IMR-90 (cell line): Measurements from ENCODE around the gene ZNF836.

Experiments used
- MXI1 ChIP-seq: IDR thresholded peaks from 2 replicates; pipeline ENCODE4 v1.6.1; 2012; ENCODE audit warnings: low read depth, mild to moderate bottlenecking, low read length, moderate library complexity, borderline replicate concordance
- POLR2A ChIP-seq: IDR thresholded peaks from 2 replicates; pipeline ENCODE4 v1.6.1; 2012; ENCODE audit warnings: mild to moderate bottlenecking, low read depth, low read length
- RAD21 ChIP-seq: IDR thresholded peaks from 2 replicates; pipeline ENCODE4 v1.6.1; 2012; ENCODE audit warnings: low read length, improper control_type of control experiment
- TF ChIP-seq, protein P1 (sequence below): conservative IDR thresholded peaks from 2 replicates; pipeline ENCODE4 v1.5.1; 2012; ENCODE audit warnings: mild to moderate bottlenecking, low read depth, low read length, improper control_type of control experiment

DNA sequence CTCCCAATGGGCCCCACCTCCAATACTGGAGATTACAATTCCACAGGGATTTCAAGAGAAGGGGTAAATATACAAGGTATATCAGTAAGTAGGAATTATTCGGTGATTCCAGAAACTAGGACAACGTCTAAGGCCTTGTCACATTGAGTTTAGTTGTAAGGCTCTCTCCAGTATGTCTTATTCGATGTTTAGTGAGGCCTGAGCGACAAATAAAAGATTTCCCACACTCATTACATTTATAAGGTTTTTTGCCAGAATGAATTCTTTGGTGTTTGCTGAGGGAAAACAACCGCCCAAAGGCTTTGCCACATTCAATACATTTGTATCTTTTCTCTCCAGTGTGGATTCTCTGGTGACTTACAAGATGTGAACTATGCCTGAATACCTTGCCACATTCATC lies 56.7 kb downstream of the ZNF836 start:
- TF ChIP-seq, protein P1, sequence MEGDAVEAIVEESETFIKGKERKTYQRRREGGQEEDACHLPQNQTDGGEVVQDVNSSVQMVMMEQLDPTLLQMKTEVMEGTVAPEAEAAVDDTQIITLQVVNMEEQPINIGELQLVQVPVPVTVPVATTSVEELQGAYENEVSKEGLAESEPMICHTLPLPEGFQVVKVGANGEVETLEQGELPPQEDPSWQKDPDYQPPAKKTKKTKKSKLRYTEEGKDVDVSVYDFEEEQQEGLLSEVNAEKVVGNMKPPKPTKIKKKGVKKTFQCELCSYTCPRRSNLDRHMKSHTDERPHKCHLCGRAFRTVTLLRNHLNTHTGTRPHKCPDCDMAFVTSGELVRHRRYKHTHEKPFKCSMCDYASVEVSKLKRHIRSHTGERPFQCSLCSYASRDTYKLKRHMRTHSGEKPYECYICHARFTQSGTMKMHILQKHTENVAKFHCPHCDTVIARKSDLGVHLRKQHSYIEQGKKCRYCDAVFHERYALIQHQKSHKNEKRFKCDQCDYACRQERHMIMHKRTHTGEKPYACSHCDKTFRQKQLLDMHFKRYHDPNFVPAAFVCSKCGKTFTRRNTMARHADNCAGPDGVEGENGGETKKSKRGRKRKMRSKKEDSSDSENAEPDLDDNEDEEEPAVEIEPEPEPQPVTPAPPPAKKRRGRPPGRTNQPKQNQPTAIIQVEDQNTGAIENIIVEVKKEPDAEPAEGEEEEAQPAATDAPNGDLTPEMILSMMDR = no peak
- TF ChIP-seq POLR2A (no peak), RAD21 (no peak), MXI1 (no peak)
